PC-3 (cell line): ENCODE measurements around the gene AUP1.

Experiments used
- CTCF ChIP-seq: fragments of 300-600 bp; sonication (generic); conservative IDR thresholded peaks from 2 replicates; pipeline ENCODE4 v1.5.1; 2017; ENCODE audit warnings: antibody characterized with exemption, low read depth, mild to moderate bottlenecking, low read length
- EZH2phosphoT487 ChIP-seq: fragments of 300-600 bp; sonication (generic); IDR thresholded peaks from 2 replicates; pipeline ENCODE4 v1.6.1; 2018; ENCODE audit warnings: mild to moderate bottlenecking, antibody characterized with exemption, low read length, borderline replicate concordance

- TF ChIP-seq CTCF (no peak), EZH2phosphoT487 (no peak)
Measured at GRCh38 chr2:74504591-74504990, 24.9 kb downstream of the AUP1 start.
